RPMI8226 (cell line): Measurements from ENCODE around the gene DCDC2C.
"Not testable (repeated sequence)": the region's sequence is repeated elsewhere in the genome, so short reads cannot be mapped to it uniquely, and the experiment has no call there.

Source experiments
- DNase-seq: peaks from one replicate; pipeline ENCODE4 v3.0.0-alpha.2; 2015

The DCDC2C gene

GRCh38 chr2:3778851-3779495 lies 75.6 kb downstream of the DCDC2C start:
- no peak for DNase-seq

GRCh38 chr2:3779496-3780049 lies 76.2 kb downstream of the DCDC2C start:
- DNase-seq, result no peak

GRCh38 chr2:3780477-3781402 lies 77.4 kb downstream of the DCDC2C start:
- peak; percentile 71 for DNase-seq

GRCh38 chr2:3784731-3785130 lies 81.4 kb downstream of the DCDC2C start:
- no peak for DNase-seq

- no peak for DNase-seq
Observed at GRCh38 chr2:3785220-3785889, 82.0 kb downstream of the DCDC2C start.

- no peak for DNase-seq
Observed at GRCh38 chr2:3785890-3786273, 82.5 kb downstream of the DCDC2C start.

- no peak for DNase-seq
Observed at GRCh38 chr2:3787768-3788167, 84.4 kb downstream of the DCDC2C start.

- no peak for DNase-seq
Observed at GRCh38 chr2:3789256-3789655, 85.9 kb downstream of the DCDC2C start.

GRCh38 chr2:3793249-3793648 lies 89.9 kb downstream of the DCDC2C start:
- no peak for DNase-seq

GRCh38 chr2:3801506-3801905 lies 98.1 kb downstream of the DCDC2C start:
- no peak for DNase-seq

GRCh38 chr2:3805201-3805939 lies 102.0 kb downstream of the DCDC2C start:
- peak; percentile 23 for DNase-seq

GRCh38 chr2:3806168-3806567 lies 102.8 kb downstream of the DCDC2C start:
- DNase-seq, result no peak

GRCh38 chr2:3806730-3807129 lies 103.4 kb downstream of the DCDC2C start:
- DNase-seq, result no peak

GRCh38 chr2:3807853-3808252 lies 104.5 kb downstream of the DCDC2C start:
- DNase-seq, result no peak

- no peak for DNase-seq
Observed at GRCh38 chr2:3814706-3815245, 111.4 kb downstream of the DCDC2C start.

GRCh38 chr2:3817144-3817543 lies 113.8 kb downstream of the DCDC2C start:
- DNase-seq, result not testable (repeated sequence)

GRCh38 chr2:3823748-3824147 lies 120.4 kb downstream of the DCDC2C start:
- no peak for DNase-seq

- DNase-seq, result peak; percentile 33
Observed at GRCh38 chr2:3827673-3828575, 124.5 kb downstream of the DCDC2C start.

GRCh38 chr2:3830796-3831195 lies 127.4 kb downstream of the DCDC2C start:
- no peak for DNase-seq

GRCh38 chr2:3837086-3837485 lies 133.7 kb downstream of the DCDC2C start:
- no peak for DNase-seq

- no peak for DNase-seq
Observed at GRCh38 chr2:3838348-3838747, 135.0 kb downstream of the DCDC2C start.
